Bronchial epithelial cell (primary cell): Measurements from ENCODE around the gene STRBP. TPM values are rescaled to one million over a fixed set of nuclear protein-coding genes. Genes with fewer than 3 reads are reported as not detected.

ENCODE experiments used
- DNase-seq: peaks from one replicate; pipeline ENCODE4 v3.0.0-alpha.2; 2010; ENCODE audit warnings: low read depth
- FAIRE-seq: peaks from 2 replicates; lab custom pipeline; 2011; peaks lifted over from hg19 to GRCh38; lab: Jason Lieb, UNC
- H3K27me3 ChIP-seq: 2 replicates; pipeline ENCODE4 v1.5.1; 2011; ENCODE audit warnings: low read length; ENCODE audit not compliant: control insufficient read depth, insufficient read depth
- H3K36me3 ChIP-seq: 2 replicates; pipeline ENCODE4 v1.5.1; 2011; ENCODE audit warnings: low read length; ENCODE audit not compliant: control insufficient read depth, insufficient read depth
- H3K4me3 ChIP-seq: 2 replicates; pipeline ENCODE4 v1.5.1; 2011; ENCODE audit warnings: mild to moderate bottlenecking, low read depth, low read length, control low read depth
- CTCF ChIP-seq: IDR thresholded peaks from 2 replicates; pipeline ENCODE4 v1.5.1; 2011; ENCODE audit warnings: mild to moderate bottlenecking, moderate library complexity, low read length, control low read depth, inconsistent platforms; ENCODE audit not compliant: insufficient read depth, severe bottlenecking
- total RNA-seq: library from RNA; depleted of rRNA; stranded (reverse); fragments of >200 nt; gene quantifications from 2 replicates; pipeline ENCODE4 v1.2.1, GENCODE V29; 2014

STRBP gene
- total RNA-seq, 1 donor from 2014 or later, result 15.0 TPM

- no peak overlapping the region for H3K4me3 ChIP-seq
- no peaks in the 10 kb centered on the region for H3K27me3 ChIP-seq
- peaks cover 16% of the 10 kb centered on the region for H3K36me3 ChIP-seq
- no peak for FAIRE-seq
- DNase-seq, result no peak
- no peak for TF ChIP-seq CTCF
These were observed 176.9 kb downstream of the STRBP start for GRCh38 chr9:123091459-123091858.

DNA sequence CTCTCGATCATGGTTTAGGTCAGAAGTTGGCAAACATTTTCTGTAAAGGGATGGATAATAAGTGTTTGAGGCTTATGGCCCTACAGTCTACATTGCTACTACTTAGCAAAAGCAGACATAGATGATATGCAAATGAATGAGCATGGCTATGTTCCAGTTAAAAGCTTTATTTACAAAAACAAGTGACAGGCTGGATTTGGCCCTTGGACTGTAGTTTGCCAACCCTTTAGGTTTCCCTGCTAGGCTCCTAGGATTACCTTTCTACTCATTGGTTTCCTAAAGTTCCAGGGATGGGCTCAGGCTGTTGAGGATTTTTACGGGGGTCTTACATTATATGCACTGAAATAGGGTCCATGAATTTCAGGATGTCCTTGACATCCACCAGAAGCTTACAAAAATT is 177.4 kb downstream of the STRBP start:
- H3K27me3 ChIP-seq, result no peaks in the 10 kb centered on the region
- FAIRE-seq (no peak), DNase-seq (no peak)
- no peak overlapping the region for H3K4me3 ChIP-seq
- no peak for TF ChIP-seq CTCF
- H3K36me3 ChIP-seq, result peaks cover 16% of the 10 kb centered on the region

DNA sequence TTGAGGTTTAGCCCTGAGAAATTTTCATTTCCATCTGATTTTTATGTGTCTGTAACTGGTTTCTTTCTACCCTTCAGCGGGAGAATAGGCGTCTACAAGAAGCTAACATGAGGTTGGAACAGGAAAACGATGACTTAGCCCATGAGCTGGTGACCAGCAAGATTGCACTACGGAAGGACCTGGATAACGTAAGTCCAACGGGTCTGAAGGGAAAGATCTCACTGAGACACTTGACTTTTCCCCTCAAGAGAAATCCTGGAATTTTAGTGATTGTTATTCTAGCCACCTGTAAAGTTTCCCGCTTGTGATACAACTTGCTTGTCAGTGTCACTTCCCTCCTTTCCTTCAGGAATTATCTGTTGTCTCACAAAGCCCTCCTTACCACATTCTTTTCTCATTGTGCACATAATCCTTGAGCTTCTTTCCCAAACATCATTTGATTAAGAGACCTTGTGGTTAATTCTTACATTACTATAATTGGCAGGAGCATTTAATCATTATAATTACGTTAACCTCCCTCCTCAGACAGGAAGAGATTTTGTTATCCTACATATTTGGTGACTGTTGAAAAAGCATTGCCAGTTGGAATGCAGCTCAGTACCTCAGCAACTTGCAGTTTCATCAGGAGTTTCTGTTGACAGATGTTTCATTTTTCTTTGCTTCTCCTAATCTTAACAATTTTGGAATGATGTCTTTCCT is 178.0 kb downstream of the STRBP start:
- no peak for FAIRE-seq
- no peak for DNase-seq
- TF ChIP-seq CTCF, result no peak
- Histone ChIP-seq H3K36me3 (peaks cover 16% of the 10 kb centered on the region), H3K4me3 (no peak overlapping the region), H3K27me3 (no peaks in the 10 kb centered on the region)

- FAIRE-seq (no peak), DNase-seq (no peak)
- Histone ChIP-seq H3K4me3 (no peak overlapping the region), H3K36me3 (peaks cover 17% of the 10 kb centered on the region), H3K27me3 (no peaks in the 10 kb centered on the region)
- TF ChIP-seq CTCF, result no peak
These were observed 178.6 kb downstream of the STRBP start for GRCh38 chr9:123089790-123090189.

DNA sequence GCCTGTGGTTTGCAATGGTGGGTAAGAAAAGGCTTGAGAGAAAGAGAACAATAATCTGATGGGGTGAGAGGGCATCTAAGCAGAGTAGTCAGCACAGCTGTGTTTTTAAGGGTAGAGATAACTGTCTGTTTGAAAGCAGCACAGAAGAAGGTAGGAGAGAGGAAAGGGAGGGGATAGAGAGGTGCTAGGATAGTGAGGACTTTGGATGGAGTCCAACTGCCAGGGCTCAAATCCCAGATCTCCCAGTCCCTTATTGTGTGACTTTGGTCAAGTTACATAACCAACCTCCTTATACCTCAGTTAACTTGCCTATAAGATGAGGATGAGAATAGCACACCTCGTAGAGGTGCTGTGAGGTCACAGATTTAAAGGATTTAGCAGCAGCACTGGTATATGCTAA is 179.3 kb downstream of the STRBP start:
- H3K27me3 ChIP-seq, result no peaks in the 10 kb centered on the region
- no peak overlapping the region for H3K4me3 ChIP-seq
- no peak for DNase-seq
- peaks cover 20% of the 10 kb centered on the region for H3K36me3 ChIP-seq
- FAIRE-seq, result no peak
- no peak for TF ChIP-seq CTCF
